Measurements from ENCODE around the gene MROH9. TPM values are rescaled to one million over a fixed set of nuclear protein-coding genes. Genes with fewer than 3 reads are reported as not detected.

The MROH9 gene
- total RNA-seq, 2 donors from 2014 or later = not detected

- no peak for ATAC-seq
These were observed 57.8 kb downstream of the MROH9 start for GRCh38 chr1:170993151-170993550.

GRCh38 chr1:170993717-170994116 lies 58.4 kb downstream of the MROH9 start:
- no peaks in the 10 kb centered on the region for H3K4me1 Mint-ChIP-seq (ENCODE audit: low read depth in 2 of 2)
- H3K9me3 Mint-ChIP-seq = no peaks in the 10 kb centered on the region
- no peak overlapping the region for H3K4me3 Mint-ChIP-seq
- no peaks in the 10 kb centered on the region for H3K36me3 Mint-ChIP-seq
- no peak for ATAC-seq
- H3K27ac Mint-ChIP-seq = no peak overlapping the region
- no peaks in the 10 kb centered on the region for H3K27me3 Mint-ChIP-seq
- no peak for DNase-seq (ENCODE audit: low spot score)

More at GRCh38 chr1:170993151-170993550, 57.8 kb downstream of the MROH9 start:
- H3K27me3 Mint-ChIP-seq = no peaks in the 10 kb centered on the region
- H3K36me3 Mint-ChIP-seq = no peaks in the 10 kb centered on the region
- no peak overlapping the region for H3K27ac Mint-ChIP-seq
- H3K4me3 Mint-ChIP-seq = no peak overlapping the region
- no peaks in the 10 kb centered on the region for H3K9me3 Mint-ChIP-seq
- no peaks in the 10 kb centered on the region for H3K4me1 Mint-ChIP-seq (ENCODE audit: low read depth in 2 of 2)
- DNase-seq (ENCODE audit: low spot score) = no peak

GRCh38 chr1:171014880-171015279 lies 79.5 kb downstream of the MROH9 start:
- Mint-ChIP-seq H3K36me3 (peaks cover 4% of the 10 kb centered on the region), H3K9me3 (peaks cover 3% of the 10 kb centered on the region), H3K27ac (no peak overlapping the region), H3K4me1 (ENCODE audit: low read depth in 2 of 2) (no peaks in the 10 kb centered on the region), H3K4me3 (no peak overlapping the region), H3K27me3 (peaks cover 0 to 2% of the 10 kb centered on the region in 2 donors)
- no peak for DNase-seq (ENCODE audit: low spot score)
- no peak for ATAC-seq

GRCh38 chr1:171017426-171017825 lies 82.1 kb downstream of the MROH9 start:
- Mint-ChIP-seq H3K36me3 (peaks cover 4% of the 10 kb centered on the region), H3K4me3 (no peak overlapping the region), H3K9me3 (peaks cover 6% of the 10 kb centered on the region), H3K27ac (no peak overlapping the region), H3K27me3 (peaks cover 0 to 2% of the 10 kb centered on the region in 2 donors), H3K4me1 (ENCODE audit: low read depth in 2 of 2) (no peaks in the 10 kb centered on the region)
- ATAC-seq (no peak), DNase-seq (ENCODE audit: low spot score) (no peak)

DNA sequence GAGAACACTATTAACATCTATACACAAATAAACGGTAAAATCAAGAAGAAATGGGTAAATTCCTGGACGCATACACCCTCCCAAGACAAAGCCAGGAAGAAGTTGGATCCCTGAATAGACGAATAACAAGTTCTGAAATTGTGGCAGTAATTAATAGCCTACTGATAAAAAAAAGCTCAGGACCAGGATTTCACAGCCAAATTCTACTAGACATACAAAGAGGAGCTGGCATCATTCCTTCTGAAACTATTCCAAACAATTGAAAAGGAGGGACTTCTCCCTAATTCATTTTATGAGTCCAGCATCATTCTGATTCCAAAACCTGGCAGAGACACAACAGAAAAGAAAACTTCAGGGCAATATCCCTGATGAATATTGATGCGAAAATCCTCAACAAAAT lies 84.6 kb downstream of the MROH9 start:
- Mint-ChIP-seq H3K36me3 (peaks cover 4% of the 10 kb centered on the region), H3K4me3 (no peak overlapping the region), H3K4me1 (ENCODE audit: low read depth in 2 of 2) (no peaks in the 10 kb centered on the region), H3K9me3 (peaks cover 6% of the 10 kb centered on the region), H3K27me3 (no peaks in the 10 kb centered on the region), H3K27ac (no peak overlapping the region)
- ATAC-seq (no peak), DNase-seq (ENCODE audit: low spot score) (no peak)

- no peak for DNase-seq (ENCODE audit: low spot score)
- H3K9me3 Mint-ChIP-seq = peaks cover 4% of the 10 kb centered on the region
- no peak overlapping the region for H3K4me3 Mint-ChIP-seq
- H3K27me3 Mint-ChIP-seq = peaks cover 0 to 18% of the 10 kb centered on the region in 2 donors
- ATAC-seq = no peak
- H3K36me3 Mint-ChIP-seq = no peaks in the 10 kb centered on the region
- H3K4me1 Mint-ChIP-seq (ENCODE audit: low read depth in 2 of 2) = no peaks in the 10 kb centered on the region
- no peak overlapping the region for H3K27ac Mint-ChIP-seq
These were observed 97.7 kb downstream of the MROH9 start for GRCh38 chr1:171032822-171033702.

DNA sequence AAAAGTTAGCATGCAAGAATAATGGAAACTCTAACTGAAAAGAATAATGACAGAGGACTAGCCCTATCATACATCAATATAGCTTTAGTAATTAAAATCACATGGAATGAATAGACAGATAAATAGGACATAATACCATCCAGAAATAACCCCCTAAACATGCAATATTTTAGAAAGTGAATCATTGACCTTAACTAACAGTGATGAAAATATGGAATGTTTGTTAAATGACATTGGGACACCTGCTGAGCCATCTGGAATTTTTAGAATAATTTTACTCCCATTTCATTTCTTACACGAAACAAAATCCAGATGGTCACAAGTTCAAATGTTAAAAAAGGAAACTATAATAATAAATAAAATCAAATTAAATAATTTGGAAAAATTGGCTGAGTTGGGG lies 102.3 kb downstream of the MROH9 start:
- no peak for DNase-seq (ENCODE audit: low spot score)
- H3K27ac Mint-ChIP-seq = no peak overlapping the region
- no peaks in the 10 kb centered on the region for H3K36me3 Mint-ChIP-seq
- no peaks in the 10 kb centered on the region for H3K9me3 Mint-ChIP-seq
- ATAC-seq = no peak
- H3K4me3 Mint-ChIP-seq = no peak overlapping the region
- H3K27me3 Mint-ChIP-seq = peaks cover 0 to under 1% of the 10 kb centered on the region in 2 donors
- no peaks in the 10 kb centered on the region for H3K4me1 Mint-ChIP-seq (ENCODE audit: low read depth in 2 of 2)

GRCh38 chr1:171038284-171038683 lies 103.0 kb downstream of the MROH9 start:
- no peaks in the 10 kb centered on the region for H3K4me1 Mint-ChIP-seq (ENCODE audit: low read depth in 2 of 2)
- ATAC-seq (no peak), DNase-seq (ENCODE audit: low spot score) (no peak)
- no peak overlapping the region for H3K4me3 Mint-ChIP-seq
- peaks cover 5% of the 10 kb centered on the region for H3K9me3 Mint-ChIP-seq
- H3K27ac Mint-ChIP-seq = no peak overlapping the region
- H3K27me3 Mint-ChIP-seq = no peaks in the 10 kb centered on the region
- no peaks in the 10 kb centered on the region for H3K36me3 Mint-ChIP-seq

DNA sequence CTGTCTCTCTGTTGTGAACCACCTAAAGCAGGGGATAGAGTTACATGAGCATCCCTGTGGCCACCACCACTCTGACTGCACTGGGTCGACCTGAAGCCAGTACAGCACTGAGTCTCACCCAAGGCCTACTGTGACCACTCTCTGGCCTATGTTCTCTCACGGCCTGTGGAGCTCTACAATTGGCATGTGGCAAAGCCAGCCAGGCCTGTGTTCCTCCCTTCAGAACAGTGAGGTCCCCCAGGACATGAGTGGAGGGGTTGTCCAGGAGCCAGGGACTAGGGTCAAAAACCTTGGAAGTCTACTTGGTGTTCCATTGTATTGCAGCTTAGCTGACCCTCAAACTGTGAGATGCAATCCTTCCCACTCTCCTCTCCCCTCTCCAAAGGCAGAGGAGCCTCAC lies 112.7 kb downstream of the MROH9 start:
- Mint-ChIP-seq H3K36me3 (peaks cover 10% of the 10 kb centered on the region), H3K27me3 (peaks cover 0 to 10% of the 10 kb centered on the region in 2 donors), H3K9me3 (peaks cover 21% of the 10 kb centered on the region)

DNA sequence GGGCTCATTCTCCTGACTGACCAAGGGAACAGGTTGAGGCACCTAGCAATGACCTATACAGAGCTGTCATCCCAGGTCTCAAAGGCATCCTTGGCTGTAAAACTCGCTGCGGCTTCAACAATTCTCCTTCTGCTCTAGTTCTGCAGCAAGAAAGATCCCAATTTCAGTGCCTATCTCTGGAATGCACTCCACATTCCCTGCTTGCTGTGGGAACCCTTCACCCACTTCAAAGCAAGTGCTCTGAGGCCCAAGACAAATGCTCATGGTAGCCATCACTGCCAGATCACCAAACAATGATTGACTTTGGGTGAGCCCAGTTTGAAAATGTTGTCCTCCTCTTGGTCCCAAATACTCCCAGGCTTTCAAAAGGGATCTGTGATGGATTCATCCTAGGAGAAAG lies 117.6 kb downstream of the MROH9 start:
- no peak overlapping the region for H3K4me3 Mint-ChIP-seq
- DNase-seq (ENCODE audit: low spot score) = no peak
- peaks cover 4% of the 10 kb centered on the region for H3K36me3 Mint-ChIP-seq
- no peaks in the 10 kb centered on the region for H3K4me1 Mint-ChIP-seq (ENCODE audit: low read depth in 2 of 2)
- H3K9me3 Mint-ChIP-seq = peaks cover 16% of the 10 kb centered on the region
- ATAC-seq = no peak
- H3K27ac Mint-ChIP-seq = no peak overlapping the region
- peaks cover 0 to 10% of the 10 kb centered on the region in 2 donors for H3K27me3 Mint-ChIP-seq

More for the DNA sequence above, 112.7 kb downstream of the MROH9 start:
- H3K27ac Mint-ChIP-seq = no peak overlapping the region
- ATAC-seq (no peak), DNase-seq (ENCODE audit: low spot score) (no peak)
- no peaks in the 10 kb centered on the region for H3K4me1 Mint-ChIP-seq (ENCODE audit: low read depth in 2 of 2)
- H3K4me3 Mint-ChIP-seq = no peak overlapping the region

GRCh38 chr1:171055966-171056643 lies 120.8 kb downstream of the MROH9 start:
- DNase-seq (ENCODE audit: low spot score) = no peak
- no peak overlapping the region for H3K4me3 Mint-ChIP-seq
- peaks cover 13% of the 10 kb centered on the region for H3K9me3 Mint-ChIP-seq
- no peak for ATAC-seq
- no peak overlapping the region for H3K27ac Mint-ChIP-seq
- H3K4me1 Mint-ChIP-seq (ENCODE audit: low read depth in 2 of 2) = no peaks in the 10 kb centered on the region
- H3K36me3 Mint-ChIP-seq = peaks cover 3% of the 10 kb centered on the region
- peaks cover 0 to 4% of the 10 kb centered on the region in 2 donors for H3K27me3 Mint-ChIP-seq

DNA sequence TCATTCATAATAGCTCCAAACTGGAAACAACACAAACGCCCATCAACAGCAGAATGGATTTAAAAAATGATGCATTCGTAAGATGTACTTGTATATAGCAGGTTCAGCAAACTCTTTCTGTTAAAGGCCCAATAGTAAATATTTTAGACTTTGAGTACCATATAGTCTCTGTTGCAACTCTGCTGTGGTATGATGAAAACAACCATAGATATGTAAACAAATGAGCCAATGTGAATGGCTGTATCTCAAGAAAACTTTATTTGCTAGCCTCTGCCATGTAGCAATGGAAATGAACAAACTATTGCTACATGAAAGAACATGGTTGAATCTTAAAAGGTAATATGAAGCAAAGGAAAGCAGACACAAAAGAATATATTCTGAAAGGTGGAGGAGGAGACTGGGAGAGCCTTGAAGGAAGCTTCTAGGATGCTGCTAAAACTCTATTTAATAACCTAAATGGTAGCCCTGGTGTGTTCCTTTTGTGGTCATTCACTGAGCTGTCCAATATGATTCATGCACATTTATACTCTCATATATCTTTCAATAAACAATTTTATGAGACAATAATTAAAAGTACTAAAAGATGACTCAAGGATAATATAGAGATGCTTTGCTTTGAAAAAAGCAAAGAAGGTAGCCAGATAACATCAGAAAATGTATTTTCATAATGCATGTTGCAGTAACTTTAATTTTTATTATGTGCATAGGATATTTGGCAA lies 126.2 kb downstream of the MROH9 start:
- Mint-ChIP-seq H3K27me3 (peaks cover 0 to 8% of the 10 kb centered on the region in 2 donors), H3K4me1 (ENCODE audit: low read depth in 2 of 2) (no peaks in the 10 kb centered on the region), H3K9me3 (peaks cover 11% of the 10 kb centered on the region), H3K27ac (no peak overlapping the region), H3K4me3 (no peak overlapping the region), H3K36me3 (no peaks in the 10 kb centered on the region)
- DNase-seq (ENCODE audit: low spot score) = no peak
- no peak for ATAC-seq

DNA sequence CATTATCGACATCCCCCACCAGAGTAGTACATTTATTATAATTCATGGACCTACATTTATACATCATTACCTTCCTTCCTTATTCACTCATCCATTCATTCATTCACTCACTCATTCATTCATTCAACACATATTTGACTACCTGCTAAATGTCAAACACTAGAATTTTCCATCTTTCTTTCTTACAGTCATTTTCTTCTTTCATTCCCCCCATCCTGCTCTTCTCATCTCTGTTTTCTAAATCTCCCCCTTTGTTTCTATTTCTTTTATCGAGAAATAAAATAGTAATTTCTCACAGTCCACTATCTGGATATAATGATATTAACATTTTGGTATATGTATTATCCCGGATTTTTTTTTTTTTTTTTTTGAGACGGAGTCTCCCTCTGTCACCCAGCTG lies 127.6 kb downstream of the MROH9 start:
- Mint-ChIP-seq H3K27me3 (peaks cover 0 to 17% of the 10 kb centered on the region in 2 donors), H3K4me1 (ENCODE audit: low read depth in 2 of 2) (no peaks in the 10 kb centered on the region), H3K36me3 (no peaks in the 10 kb centered on the region), H3K27ac (no peak overlapping the region), H3K4me3 (no peak overlapping the region), H3K9me3 (peaks cover 1% of the 10 kb centered on the region)
- no peak for DNase-seq (ENCODE audit: low spot score)
- no peak for ATAC-seq

GRCh38 chr1:171075041-171075440 lies 139.7 kb downstream of the MROH9 start:
- Mint-ChIP-seq H3K9me3 (peaks cover 5% of the 10 kb centered on the region), H3K36me3 (no peaks in the 10 kb centered on the region), H3K27me3 (peaks cover 5 to 6% of the 10 kb centered on the region in 2 donors), H3K4me1 (ENCODE audit: low read depth in 2 of 2) (no peaks in the 10 kb centered on the region), H3K27ac (no peak overlapping the region), H3K4me3 (no peak overlapping the region)
- ATAC-seq = no peak
- DNase-seq (ENCODE audit: low spot score) = no peak

All from natural killer cell treated with Interleukin-12 subunit alpha and Interleukin-12 subunit beta and Interleukin-15 and Interleukin-18, amount 100 ng/mL, for 72 hours (primary cell).